ENCODE measurements around the gene DEFB132. TPM values are rescaled to one million over a fixed set of nuclear protein-coding genes. Genes with fewer than 3 reads are reported as not detected.
"Not testable (repeated sequence)": the region's sequence is repeated elsewhere in the genome, so short reads cannot be mapped to it uniquely, and the experiment has no call there.

DEFB132 gene
- total RNA-seq, 2 donors from 2014 or later = not detected

- Histone ChIP-seq H3K9ac (ENCODE audit: extremely low read depth, low read length, poor library complexity, severe bottlenecking) (no peak overlapping the region), H3K27me3 (ENCODE audit: control insufficient read depth, insufficient read depth, low read length, poor library complexity, severe bottlenecking) (peaks cover 5% of the 10 kb centered on the region)
- WGBS, 2 experiments (ENCODE audit: insufficient coverage in 1 of 2, insufficient read length in 1 of 2) = 32% methylated on average over 1 of the region's 2 CpGs; no CpG with 5 or more reads in 1 of the 2 experiments
Measured at GRCh38 chr20:251354-251753, 6.2 kb upstream of the DEFB132 start.

DNA sequence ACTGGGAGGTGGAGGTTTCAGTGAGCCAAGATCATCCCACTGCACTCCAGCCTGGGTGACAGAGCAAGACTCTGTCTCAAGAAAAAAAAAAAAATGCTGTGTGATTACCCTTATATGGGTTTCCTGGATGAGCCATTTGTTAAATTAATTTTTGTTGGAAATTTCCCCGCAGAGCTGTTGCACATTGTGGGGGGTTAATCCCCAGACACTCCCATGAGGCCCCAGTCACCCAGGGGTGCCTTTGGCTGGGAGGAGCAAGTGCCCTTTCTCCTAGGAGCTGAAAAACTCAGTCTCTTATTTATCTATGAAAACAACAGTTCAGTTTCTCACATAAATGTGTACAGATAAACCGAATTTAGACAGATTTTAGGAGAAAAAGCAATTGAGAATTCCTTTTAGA, 4.7 kb upstream of the DEFB132 start:
- H3K27ac ChIP-seq (ENCODE audit: low read depth, low read length) = no peak overlapping the region
- peaks cover 6% of the 10 kb centered on the region for H3K9me3 Mint-ChIP-seq
- H3K4me1 Mint-ChIP-seq = peaks cover 10% of the 10 kb centered on the region
- peaks cover 15% of the 10 kb centered on the region for H3K27me3 ChIP-seq (ENCODE audit: control insufficient read depth, insufficient read depth, low read length, poor library complexity, severe bottlenecking)
- no peak overlapping the region for H3K4me3 Mint-ChIP-seq
- 81% methylated on average over 2 of the region's 2 CpGs; no CpG with 5 or more reads in 1 of the 2 experiments for WGBS, 2 experiments (ENCODE audit: insufficient coverage in 1 of 2, insufficient read length in 1 of 2)
- no peak overlapping the region for H3K4me3 ChIP-seq (ENCODE audit: low read length)
- no peaks in the 10 kb centered on the region for H3K36me3 Mint-ChIP-seq (ENCODE audit: low read depth)
- no peak for TF ChIP-seq CTCF (conservative IDR thresholded peaks at IDR 0.05)
- no peaks in the 10 kb centered on the region for H3K36me3 ChIP-seq (ENCODE audit: control insufficient read depth, insufficient read depth, low read length)
- no peak overlapping the region for H3K27ac Mint-ChIP-seq
- H3K4me1 ChIP-seq (ENCODE audit: control insufficient read depth, insufficient read depth, low read length) = no peaks in the 10 kb centered on the region
- H3K9me3 ChIP-seq (ENCODE audit: control insufficient read depth, low read length) = no peaks in the 10 kb centered on the region
- no peak for DNase-seq
- H3K27me3 Mint-ChIP-seq (ENCODE audit: insufficient read depth) = peaks cover 81% of the 10 kb centered on the region
- H3K9ac ChIP-seq (ENCODE audit: extremely low read depth, low read length, poor library complexity, severe bottlenecking) = no peak overlapping the region

More at GRCh38 chr20:251354-251753, 6.2 kb upstream of the DEFB132 start:
- no peaks in the 10 kb centered on the region for H3K36me3 ChIP-seq (ENCODE audit: control insufficient read depth, insufficient read depth, low read length)
- H3K4me3 ChIP-seq (ENCODE audit: low read length) = no peak overlapping the region
- H3K36me3 Mint-ChIP-seq (ENCODE audit: low read depth) = no peaks in the 10 kb centered on the region
- peaks cover 10% of the 10 kb centered on the region for H3K4me1 Mint-ChIP-seq
- no peak for TF ChIP-seq CTCF (conservative IDR thresholded peaks at IDR 0.05)
- peaks cover 10% of the 10 kb centered on the region for H3K9me3 Mint-ChIP-seq
- H3K27me3 Mint-ChIP-seq (ENCODE audit: insufficient read depth) = peaks cover 78% of the 10 kb centered on the region
- H3K9me3 ChIP-seq (ENCODE audit: control insufficient read depth, low read length) = peaks cover 4% of the 10 kb centered on the region
- H3K4me1 ChIP-seq (ENCODE audit: control insufficient read depth, insufficient read depth, low read length) = no peaks in the 10 kb centered on the region
- no peak overlapping the region for H3K4me3 Mint-ChIP-seq
- H3K27ac Mint-ChIP-seq = no peak overlapping the region
- DNase-seq = no peak
- H3K27ac ChIP-seq (ENCODE audit: low read depth, low read length) = no peak overlapping the region

DNA sequence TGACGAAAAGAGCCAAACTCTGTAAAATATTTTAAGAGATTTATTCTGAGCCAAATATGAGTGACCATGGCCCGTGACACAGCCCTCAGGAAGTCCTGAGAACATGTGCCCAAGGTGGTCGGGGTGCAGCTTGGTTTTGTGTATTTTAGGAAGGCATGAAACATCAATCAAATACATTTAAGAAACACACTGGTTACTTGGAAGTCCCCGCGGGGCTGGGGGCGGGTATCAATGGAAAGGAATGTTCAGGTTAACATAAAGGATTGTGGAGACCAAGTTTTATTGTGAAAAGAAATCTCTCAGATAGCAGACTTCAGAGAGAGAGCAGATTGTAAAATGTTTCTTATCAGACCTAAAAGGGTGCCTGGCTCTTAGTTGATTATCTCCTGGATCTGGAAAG, 4.1 kb upstream of the DEFB132 start:
- H3K27me3 ChIP-seq (ENCODE audit: control insufficient read depth, insufficient read depth, low read length, poor library complexity, severe bottlenecking) = peaks cover 21% of the 10 kb centered on the region
- H3K36me3 Mint-ChIP-seq (ENCODE audit: low read depth); H3K27ac Mint-ChIP-seq; H3K9me3 ChIP-seq (ENCODE audit: control insufficient read depth, low read length); H3K36me3 ChIP-seq (ENCODE audit: control insufficient read depth, insufficient read depth, low read length); H3K4me3 ChIP-seq (ENCODE audit: low read length); H3K9ac ChIP-seq (ENCODE audit: extremely low read depth, low read length, poor library complexity, severe bottlenecking); H3K4me1 ChIP-seq (ENCODE audit: control insufficient read depth, insufficient read depth, low read length); DNase-seq; H3K4me3 Mint-ChIP-seq; H3K27ac ChIP-seq (ENCODE audit: low read depth, low read length); H3K9me3 Mint-ChIP-seq: not testable (repeated sequence)
- 69% methylated on average over 4 of the region's 6 CpGs; no CpG with 5 or more reads in 1 of the 2 experiments for WGBS, 2 experiments (ENCODE audit: insufficient coverage in 1 of 2, insufficient read length in 1 of 2)
- H3K4me1 Mint-ChIP-seq = peaks cover 10% of the 10 kb centered on the region
- H3K27me3 Mint-ChIP-seq (ENCODE audit: insufficient read depth) = peaks cover 85% of the 10 kb centered on the region

DNA sequence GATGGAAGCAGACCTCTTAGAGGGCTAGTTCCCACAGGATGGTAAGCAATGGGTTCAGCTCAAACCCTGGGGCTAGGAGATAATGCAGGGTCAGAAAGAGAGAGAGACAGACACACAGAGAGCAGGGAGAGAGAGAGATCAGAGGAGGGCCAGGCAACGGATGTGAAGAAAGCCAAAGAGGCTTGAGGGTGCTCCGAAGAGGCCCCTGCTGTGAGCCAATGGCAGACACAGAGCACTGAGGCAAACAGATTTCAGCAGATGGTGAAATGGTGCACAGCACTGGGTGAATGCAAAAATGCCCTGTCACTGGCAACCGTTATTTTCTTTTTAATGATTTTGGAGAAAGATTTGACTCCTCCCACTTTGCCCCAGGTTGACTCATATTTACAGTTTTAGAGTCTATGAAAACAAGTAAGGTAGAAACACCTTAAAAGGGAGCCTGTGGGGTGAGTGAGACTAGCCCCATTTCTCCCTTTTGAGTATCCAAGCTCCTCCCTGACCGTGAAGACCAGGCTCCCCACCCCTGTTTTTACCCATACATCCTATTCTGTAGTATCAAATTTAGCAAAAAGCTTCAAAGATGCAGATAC, 840 bp downstream of the DEFB132 start:
- 71 to 77% methylated on average over 4 of the region's 4 CpGs for WGBS, 2 experiments (ENCODE audit: insufficient coverage in 1 of 2, insufficient read length in 1 of 2)
- Histone ChIP-seq H3K27me3 (ENCODE audit: control insufficient read depth, insufficient read depth, low read length, poor library complexity, severe bottlenecking) (peaks cover 40% of the 10 kb centered on the region), H3K4me1 (ENCODE audit: control insufficient read depth, insufficient read depth, low read length) (no peaks in the 10 kb centered on the region), H3K27ac (ENCODE audit: low read depth, low read length) (no peak overlapping the region), H3K36me3 (ENCODE audit: control insufficient read depth, insufficient read depth, low read length) (no peaks in the 10 kb centered on the region), H3K9me3 (ENCODE audit: control insufficient read depth, low read length) (no peaks in the 10 kb centered on the region), H3K9ac (ENCODE audit: extremely low read depth, low read length, poor library complexity, severe bottlenecking) (no peak overlapping the region), H3K4me3 (ENCODE audit: low read length) (no peak overlapping the region)
- Mint-ChIP-seq H3K4me3 (no peak overlapping the region), H3K27me3 (ENCODE audit: insufficient read depth) (peaks cover 91% of the 10 kb centered on the region), H3K27ac (no peak overlapping the region), H3K36me3 (ENCODE audit: low read depth) (no peaks in the 10 kb centered on the region), H3K4me1 (peaks cover 3% of the 10 kb centered on the region), H3K9me3 (no peaks in the 10 kb centered on the region)
- DNase-seq = no peak
- no peak for TF ChIP-seq CTCF (conservative IDR thresholded peaks at IDR 0.05)
